Astrocyte of the cerebellum (primary cell): ENCODE measurements around the gene PKNOX2.

Source experiments
- DNase-seq: peaks from one replicate; pipeline ENCODE4 v3.0.0-alpha.2; 2011; ENCODE audit warnings: low read depth
- H3K4me3 ChIP-seq: 2 replicates; pipeline ENCODE4 v1.5.1; 2011; ENCODE audit warnings: mild to moderate bottlenecking, low read depth, low read length, moderate library complexity
- in situ Hi-C: cut with HindIII; loops from 2 replicates; pipeline ENCODE4 v1.10.0; 2017; ENCODE audit warnings: low sequenced_read_pairs
- TF ChIP-seq, protein P1 (sequence below): IDR thresholded peaks from 2 replicates; pipeline ENCODE4 v1.5.1; 2012; ENCODE audit warnings: low read length, low read depth, moderate library complexity, mild to moderate bottlenecking; ENCODE audit errors: missing control alignments

Gene PKNOX2

DNA sequence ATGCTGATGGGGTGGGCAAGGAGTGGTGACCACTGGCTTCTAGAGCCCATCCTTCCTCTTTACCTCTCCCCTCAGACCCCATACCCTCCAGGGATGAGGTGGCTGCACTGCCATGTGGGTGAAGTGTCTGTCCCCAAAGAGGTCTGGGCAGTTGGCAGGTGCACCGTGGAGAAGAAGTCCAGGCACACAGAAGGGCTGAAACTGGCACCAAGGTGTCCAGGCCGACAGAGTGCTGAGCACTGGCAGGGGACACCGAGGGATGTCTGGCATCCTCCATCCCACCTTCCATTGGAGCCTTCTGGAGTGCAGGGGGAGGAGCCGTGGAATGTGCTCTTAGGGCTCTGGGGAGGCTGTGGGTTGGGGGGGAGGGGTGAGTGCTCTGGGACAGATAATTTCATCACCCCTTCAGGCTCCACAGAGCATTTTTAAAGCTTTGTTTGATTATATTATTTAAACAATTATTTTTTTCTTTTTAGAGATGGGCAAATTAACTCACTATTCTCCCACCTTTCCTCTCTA is 37.9 kb downstream of the PKNOX2 start:
- DNase-seq, result no peak
- H3K4me3 ChIP-seq, result no peak overlapping the region
- TF ChIP-seq, protein P1, sequence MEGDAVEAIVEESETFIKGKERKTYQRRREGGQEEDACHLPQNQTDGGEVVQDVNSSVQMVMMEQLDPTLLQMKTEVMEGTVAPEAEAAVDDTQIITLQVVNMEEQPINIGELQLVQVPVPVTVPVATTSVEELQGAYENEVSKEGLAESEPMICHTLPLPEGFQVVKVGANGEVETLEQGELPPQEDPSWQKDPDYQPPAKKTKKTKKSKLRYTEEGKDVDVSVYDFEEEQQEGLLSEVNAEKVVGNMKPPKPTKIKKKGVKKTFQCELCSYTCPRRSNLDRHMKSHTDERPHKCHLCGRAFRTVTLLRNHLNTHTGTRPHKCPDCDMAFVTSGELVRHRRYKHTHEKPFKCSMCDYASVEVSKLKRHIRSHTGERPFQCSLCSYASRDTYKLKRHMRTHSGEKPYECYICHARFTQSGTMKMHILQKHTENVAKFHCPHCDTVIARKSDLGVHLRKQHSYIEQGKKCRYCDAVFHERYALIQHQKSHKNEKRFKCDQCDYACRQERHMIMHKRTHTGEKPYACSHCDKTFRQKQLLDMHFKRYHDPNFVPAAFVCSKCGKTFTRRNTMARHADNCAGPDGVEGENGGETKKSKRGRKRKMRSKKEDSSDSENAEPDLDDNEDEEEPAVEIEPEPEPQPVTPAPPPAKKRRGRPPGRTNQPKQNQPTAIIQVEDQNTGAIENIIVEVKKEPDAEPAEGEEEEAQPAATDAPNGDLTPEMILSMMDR, result no peak
- in situ Hi-C loops, result no loop called here

DNA sequence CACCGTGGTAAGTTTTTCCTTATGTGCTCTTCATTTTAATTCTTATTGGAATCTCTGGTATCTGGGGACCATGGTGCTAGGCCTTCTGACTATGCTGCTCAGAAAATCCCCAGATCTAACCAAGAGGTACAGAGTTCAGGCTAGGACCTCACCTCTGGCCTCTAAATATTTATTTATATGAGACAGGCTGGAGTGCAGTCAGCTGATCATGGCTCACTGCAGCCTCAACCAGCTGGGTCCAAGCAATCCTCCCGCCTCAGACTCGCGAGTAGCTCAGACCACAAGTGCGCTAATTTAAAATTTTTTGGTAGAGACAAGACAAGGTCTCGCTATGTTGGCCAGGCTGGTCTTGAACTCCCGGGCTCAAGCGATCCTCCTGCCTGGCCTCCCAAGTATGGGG is 38.4 kb downstream of the PKNOX2 start:
- H3K4me3 ChIP-seq, result no peak overlapping the region
- in situ Hi-C loops, result no loop called here

DNA sequence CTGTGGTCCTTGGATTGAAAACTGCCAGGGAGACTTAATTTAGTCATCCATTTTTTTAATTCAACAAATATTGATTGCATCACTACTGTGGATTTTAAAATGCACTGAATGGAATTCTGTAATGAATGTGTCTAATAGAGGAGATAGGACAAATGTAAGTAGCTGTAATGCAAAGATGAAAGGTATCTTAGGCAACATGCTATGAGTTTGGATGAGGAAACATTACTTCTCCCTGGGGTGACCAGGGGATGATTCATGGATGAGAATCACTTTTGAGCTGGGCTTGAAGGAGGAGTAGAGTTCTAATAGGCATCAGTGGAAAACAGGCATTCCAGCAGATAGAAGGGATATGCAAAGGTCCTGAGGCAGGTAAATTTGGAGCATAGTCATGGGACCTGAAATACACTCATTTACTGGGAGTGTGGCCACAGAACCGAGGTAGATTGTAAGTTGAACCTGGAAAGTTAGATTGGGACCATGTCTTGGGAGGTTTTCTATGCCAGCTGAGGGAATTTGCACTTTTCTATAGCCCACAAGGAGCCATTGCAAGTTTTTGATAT is 43.4 kb downstream of the PKNOX2 start:
- DNase-seq, result no peak
- in situ Hi-C loops, result no loop called here
- H3K4me3 ChIP-seq, result no peak overlapping the region
- TF ChIP-seq, protein P1, result no peak

More for the DNA sequence above, 38.4 kb downstream of the PKNOX2 start:
- no peak for DNase-seq
- TF ChIP-seq, protein P1, result no peak

DNA sequence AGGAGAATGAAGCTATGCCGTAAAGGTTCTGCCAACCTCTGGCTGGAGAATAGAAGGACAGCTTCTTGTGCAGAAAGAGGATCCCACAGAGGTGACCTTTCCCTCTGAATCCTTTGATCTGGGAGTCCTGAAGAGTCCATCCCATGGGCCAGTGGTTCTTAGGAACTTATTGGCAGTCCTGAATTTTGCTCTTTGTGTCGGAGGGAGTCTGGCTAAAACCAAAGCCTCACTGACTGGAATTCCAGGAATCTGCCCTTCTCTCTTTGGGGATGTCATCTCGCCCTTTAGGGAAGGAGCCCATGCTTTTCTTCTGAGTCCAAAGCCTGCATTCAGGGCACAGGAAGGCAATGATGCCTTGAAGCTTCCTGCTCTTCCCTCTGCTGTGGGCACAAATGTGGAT is 45.5 kb downstream of the PKNOX2 start:
- in situ Hi-C loops, result no loop called here
- no peak for DNase-seq

DNA sequence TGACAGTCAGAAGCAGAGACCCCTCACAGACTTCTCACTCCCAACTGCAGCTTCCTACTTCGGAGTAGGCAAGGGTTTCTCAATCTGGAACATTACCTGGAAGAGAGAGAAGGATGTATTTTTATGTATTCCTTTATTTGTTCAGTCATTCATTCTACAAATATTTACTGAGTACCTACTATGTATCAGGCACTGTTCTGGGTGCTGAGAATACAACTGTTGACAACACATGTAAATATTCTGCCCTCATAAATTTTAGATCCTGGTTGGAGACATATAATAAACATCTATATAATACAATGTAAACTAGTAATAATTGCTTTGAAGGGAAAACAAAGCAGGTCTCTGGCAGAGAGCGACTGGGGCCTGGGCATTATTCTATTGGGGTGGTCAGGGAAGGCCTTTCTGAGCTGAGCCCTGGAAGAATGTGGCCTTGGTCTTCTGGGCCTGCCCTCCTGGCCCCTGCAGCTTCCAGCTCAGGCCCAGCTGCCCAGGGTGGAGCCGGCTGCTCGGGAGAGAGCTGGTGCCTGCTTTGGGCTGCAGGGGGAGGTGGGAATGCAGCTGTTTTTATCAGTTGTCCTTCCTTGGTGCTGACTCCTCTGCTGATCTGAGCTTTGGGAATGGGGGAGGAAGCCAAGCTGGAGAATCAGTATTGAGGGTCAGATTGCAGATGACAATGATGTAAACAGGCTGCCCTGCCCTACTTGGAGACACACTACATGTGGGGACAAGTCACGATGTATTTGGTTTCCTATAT is 46.8 kb downstream of the PKNOX2 start:
- in situ Hi-C loops, result no loop called here
- H3K4me3 ChIP-seq, result no peak overlapping the region
- no peak for DNase-seq
- TF ChIP-seq, protein P1, result no peak

More for the DNA sequence above, 45.5 kb downstream of the PKNOX2 start:
- no peak overlapping the region for H3K4me3 ChIP-seq
- TF ChIP-seq, protein P1, result no peak

- no peak for DNase-seq
- in situ Hi-C loops, result no loop called here
- TF ChIP-seq, protein P1, result no peak
- no peak overlapping the region for H3K4me3 ChIP-seq
These were observed 47.4 kb downstream of the PKNOX2 start for GRCh38 chr11:125211948-125212340.
